ENCODE data around the gene PDCD7.

DNA sequence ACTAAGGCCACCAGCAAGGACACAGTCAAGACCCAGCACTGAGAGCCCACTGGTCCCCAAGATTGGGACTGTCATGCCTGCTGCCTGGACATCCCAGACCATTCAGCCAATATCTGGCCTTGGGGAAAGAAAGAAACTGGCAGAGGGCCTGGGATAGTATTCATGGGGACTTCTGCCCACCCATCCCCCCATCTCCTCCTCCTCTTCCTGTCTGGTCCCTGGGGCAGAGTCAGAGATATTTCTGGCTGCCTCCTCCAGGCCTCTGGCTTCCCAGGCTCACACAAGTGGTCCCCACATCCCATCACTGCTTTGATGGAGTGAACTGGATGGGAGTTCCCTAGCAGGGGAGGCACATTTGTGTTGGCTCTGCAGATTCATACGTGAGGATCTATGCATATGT lies 61.6 kb downstream of the PDCD7 start:
- no peak for TF ChIP-seq ZNF121 (CRISPR knock-in tag; IDR thresholded peaks at IDR 0.05)
- no peak for TF ChIP-seq FOXK1 (CRISPR knock-in tag; IDR thresholded peaks at IDR 0.05)
- no peak for TF ChIP-seq MAX (CRISPR knock-in tag; IDR thresholded peaks at IDR 0.05)
- TF ChIP-seq TP53 (CRISPR knock-in tag; IDR thresholded peaks at IDR 0.05) = no peak
- no peak for TF ChIP-seq CTCF (IDR thresholded peaks at IDR 0.05)
- no peak for TF ChIP-seq ESRRA (CRISPR knock-in tag; IDR thresholded peaks at IDR 0.05; ENCODE audit: borderline replicate concordance)
